Right lobe of liver (tissue), 4 donors: ENCODE results near the gene MUC5B.
"Not testable (repeated sequence)": the region's sequence is repeated elsewhere in the genome, so short reads cannot be mapped to it uniquely, and the experiment has no call there.

ENCODE experiments used
- CTCF ChIP-seq, 4 donors: fragments of 200-600 bp in 3 of 4; fragments of 450-650 bp in 1 of 4; IDR thresholded peaks; one replicate each; pipeline versions ENCODE4 v1.5.1 to v1.8.0; 2016 to 2022; ENCODE audit warnings: antibody characterized with exemption in 4 of 4, mild to moderate bottlenecking in 2 of 4
- POLR2A ChIP-seq: fragments of 450-650 bp; IDR thresholded peaks from one replicate; pipeline ENCODE4 v1.6.1; 2017; ENCODE audit warnings: antibody characterized with exemption, mild to moderate bottlenecking
- donor health status: DM: no; HTN: no; CAD: no.
- donor health status: DM: no; HTN: no; CAD: no.
- donor health status: DM: no; HTN: yes; CAD: no.

GRCh38 chr11:1243521-1243920 lies 20.7 kb downstream of the MUC5B start:
- not testable (repeated sequence) for TF ChIP-seq CTCF (IDR thresholded peaks at IDR 0.05); POLR2A
